ENCODE data around the gene POLR2L.

The POLR2L gene

GRCh38 chr11:825366-826226 is 16.7 kb downstream of the POLR2L start:
- no peak overlapping the region for H3K4me3 ChIP-seq (ENCODE audit: low read depth, low read length)
- DNase-seq (ENCODE audit: low read depth) = no peak
- no peak for TF ChIP-seq CTCF (IDR thresholded peaks at IDR 0.05; ENCODE audit: insufficient read depth, low read depth, low read length, missing control alignments)

DNA sequence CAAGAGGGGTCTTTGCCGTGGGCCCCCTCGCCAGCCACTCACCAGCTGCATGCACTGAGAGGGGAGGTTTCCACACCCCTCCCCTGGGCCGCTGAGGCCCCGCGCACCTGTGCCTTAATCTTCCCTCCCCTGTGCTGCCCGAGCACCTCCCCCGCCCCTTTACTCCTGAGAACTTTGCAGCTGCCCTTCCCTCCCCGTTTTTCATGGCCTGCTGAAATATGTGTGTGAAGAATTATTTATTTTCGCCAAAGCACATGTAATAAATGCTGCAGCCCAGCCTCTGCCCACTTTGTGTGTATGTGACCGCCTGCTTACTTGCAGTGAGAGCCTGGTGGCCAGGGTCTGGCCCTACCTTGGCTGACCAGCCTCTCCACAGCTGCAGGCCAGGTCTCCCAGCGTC is 17.4 kb downstream of the POLR2L start:
- no peak for TF ChIP-seq CTCF (IDR thresholded peaks at IDR 0.05; ENCODE audit: insufficient read depth, low read depth, low read length, missing control alignments)
- H3K4me3 ChIP-seq (ENCODE audit: low read depth, low read length) = no peak overlapping the region
- DNase-seq (ENCODE audit: low read depth) = no peak

GRCh38 chr11:824292-824880 is 17.9 kb downstream of the POLR2L start:
- H3K4me3 ChIP-seq (ENCODE audit: low read depth, low read length) = no peak overlapping the region
- no peak for DNase-seq (ENCODE audit: low read depth)
- no peak for TF ChIP-seq CTCF (IDR thresholded peaks at IDR 0.05; ENCODE audit: insufficient read depth, low read depth, low read length, missing control alignments)

- TF ChIP-seq CTCF (IDR thresholded peaks at IDR 0.05; ENCODE audit: insufficient read depth, low read depth, low read length, missing control alignments) = no peak
- H3K4me3 ChIP-seq (ENCODE audit: low read depth, low read length) = no peak overlapping the region
- no peak for DNase-seq (ENCODE audit: low read depth)
These were observed 18.7 kb downstream of the POLR2L start for GRCh38 chr11:823441-824291.

DNA sequence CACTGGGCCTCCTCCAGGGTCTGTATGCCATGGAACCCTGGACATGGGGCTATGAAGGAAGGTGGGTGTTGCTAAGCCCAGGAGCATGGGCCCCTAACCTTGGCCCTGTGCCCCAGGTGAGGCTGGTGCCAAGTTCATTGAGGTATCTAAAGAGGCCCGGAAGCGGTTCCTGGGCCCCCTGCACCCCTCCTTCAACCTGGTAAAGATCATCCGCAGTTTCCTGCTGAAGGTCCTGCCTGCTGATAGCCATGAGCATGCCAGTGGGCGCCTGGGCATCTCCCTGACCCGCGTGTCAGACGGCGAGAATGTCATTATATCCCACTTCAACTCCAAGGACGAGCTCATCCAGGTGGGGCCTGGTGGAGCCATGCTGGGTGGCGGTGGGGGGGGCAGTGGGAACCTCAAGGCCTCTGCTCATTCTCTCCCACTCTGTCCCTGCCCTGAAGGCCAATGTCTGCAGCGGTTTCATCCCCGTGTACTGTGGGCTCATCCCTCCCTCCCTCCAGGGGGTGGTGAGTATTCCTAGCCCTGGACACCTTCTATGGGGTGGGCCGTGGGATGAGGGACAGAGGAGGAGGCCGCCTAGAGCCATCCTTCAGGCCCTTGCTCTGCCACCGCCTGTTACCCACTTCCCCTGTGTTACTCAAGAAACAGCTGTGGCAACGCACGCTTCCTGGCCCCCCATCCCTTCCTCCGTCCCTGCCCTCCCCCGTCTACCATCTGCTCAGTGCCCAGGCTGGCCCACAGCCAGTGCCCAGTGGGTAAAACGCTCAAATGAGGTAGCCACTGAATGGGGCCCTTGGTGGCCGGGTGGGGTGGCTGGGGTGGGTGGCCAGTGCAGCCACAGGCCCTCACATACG is 20.6 kb downstream of the POLR2L start:
- TF ChIP-seq CTCF (IDR thresholded peaks at IDR 0.05; ENCODE audit: insufficient read depth, low read depth, low read length, missing control alignments) = no peak
- H3K4me3 ChIP-seq (ENCODE audit: low read depth, low read length) = no peak overlapping the region
- no peak for DNase-seq (ENCODE audit: low read depth)
